Bronchial epithelial cell (primary cell): ENCODE results near the gene TRIM41. TPM values are rescaled to one million over a fixed set of nuclear protein-coding genes. Genes with fewer than 3 reads are reported as not detected.
A peak's percentile ranks its signal among the peaks of the same experiment; 100 is the strongest.

Source experiments
- DNase-seq: peaks from one replicate; pipeline ENCODE4 v3.0.0-alpha.2; 2010; ENCODE audit warnings: low read depth
- FAIRE-seq: peaks from 2 replicates; lab custom pipeline; 2011; peaks lifted over from hg19 to GRCh38; lab: Jason Lieb, UNC
- H3K27me3 ChIP-seq: 2 replicates; pipeline ENCODE4 v1.5.1; 2011; ENCODE audit warnings: low read length; ENCODE audit not compliant: control insufficient read depth, insufficient read depth
- H3K36me3 ChIP-seq: 2 replicates; pipeline ENCODE4 v1.5.1; 2011; ENCODE audit warnings: low read length; ENCODE audit not compliant: control insufficient read depth, insufficient read depth
- H3K4me3 ChIP-seq: 2 replicates; pipeline ENCODE4 v1.5.1; 2011; ENCODE audit warnings: mild to moderate bottlenecking, low read depth, low read length, control low read depth
- CTCF ChIP-seq: IDR thresholded peaks from 2 replicates; pipeline ENCODE4 v1.5.1; 2011; ENCODE audit warnings: mild to moderate bottlenecking, moderate library complexity, low read length, control low read depth, inconsistent platforms; ENCODE audit not compliant: insufficient read depth, severe bottlenecking
- total RNA-seq: library from RNA; depleted of rRNA; stranded (reverse); fragments of >200 nt; gene quantifications from 2 replicates; pipeline ENCODE4 v1.2.1, GENCODE V29; 2014

The TRIM41 gene
- total RNA-seq, 1 donor from 2014 or later = 10.3 TPM

GRCh38 chr5:181223729-181224389 is 778 bp downstream of the TRIM41 start:
- no peak for FAIRE-seq

DNA sequence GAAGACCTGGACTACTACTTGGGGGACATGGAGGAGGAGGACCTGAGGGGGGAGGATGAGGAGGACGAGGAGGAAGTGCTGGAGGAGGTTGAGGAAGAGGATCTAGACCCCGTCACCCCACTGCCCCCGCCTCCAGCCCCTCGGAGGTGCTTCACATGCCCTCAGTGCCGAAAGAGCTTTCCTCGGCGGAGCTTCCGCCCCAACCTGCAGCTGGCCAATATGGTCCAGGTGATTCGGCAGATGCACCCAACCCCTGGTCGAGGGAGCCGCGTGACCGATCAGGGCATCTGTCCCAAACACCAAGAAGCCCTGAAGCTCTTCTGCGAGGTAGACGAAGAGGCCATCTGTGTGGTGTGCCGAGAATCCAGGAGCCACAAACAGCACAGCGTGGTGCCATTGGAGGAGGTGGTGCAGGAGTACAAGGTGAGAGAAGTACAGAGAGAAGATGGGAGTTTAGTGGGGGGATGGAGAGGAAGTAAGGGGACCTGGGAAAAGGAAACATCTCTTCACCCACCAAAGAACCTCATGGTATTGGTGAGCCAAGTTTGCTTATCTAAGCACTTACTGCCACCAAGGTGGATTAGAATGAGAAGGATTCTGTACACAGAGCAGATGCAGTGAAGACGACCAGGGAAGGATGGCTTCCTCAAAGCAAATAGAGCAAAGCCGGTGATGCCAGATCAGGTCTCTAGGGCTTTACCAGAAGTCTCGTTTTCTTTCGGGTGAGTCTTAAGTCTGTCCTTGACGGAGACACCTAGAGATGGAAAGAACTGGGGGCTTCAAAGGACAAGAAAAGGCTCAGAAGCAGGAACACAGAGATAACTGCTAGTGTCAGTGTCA is 1.5 kb downstream of the TRIM41 start:
- DNase-seq (no peak), FAIRE-seq (no peak)
- no peak for TF ChIP-seq CTCF
- Histone ChIP-seq H3K36me3 (peaks cover 3% of the 10 kb centered on the region), H3K4me3 (peak overlapping the region; percentile 69), H3K27me3 (no peaks in the 10 kb centered on the region)

More at GRCh38 chr5:181223729-181224389, 778 bp downstream of the TRIM41 start:
- no peak for DNase-seq
- Histone ChIP-seq H3K4me3 (peak overlapping the region; percentile 69), H3K27me3 (no peaks in the 10 kb centered on the region), H3K36me3 (peaks cover 1% of the 10 kb centered on the region)
- no peak for TF ChIP-seq CTCF

DNA sequence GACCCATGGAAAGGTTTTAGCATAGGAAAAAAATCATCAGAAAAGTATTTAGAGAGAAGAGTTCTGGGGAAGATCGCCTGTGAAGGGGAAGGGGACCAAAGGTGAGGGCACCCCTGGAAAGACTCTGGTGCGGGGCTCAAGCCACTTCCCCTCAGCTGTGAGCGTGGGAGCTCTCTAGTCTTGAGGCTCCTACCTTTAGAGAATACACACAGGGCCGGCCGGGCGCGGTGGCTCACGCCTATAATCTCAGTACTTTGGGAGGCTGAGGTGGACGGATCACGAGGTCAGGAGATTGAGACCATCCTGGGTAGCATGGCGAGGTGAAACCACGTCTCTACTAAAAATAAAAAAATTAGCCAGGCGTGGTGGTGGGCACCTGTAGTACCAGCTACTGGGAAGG is 6.9 kb downstream of the TRIM41 start:
- Histone ChIP-seq H3K4me3 (no peak overlapping the region), H3K27me3 (no peaks in the 10 kb centered on the region), H3K36me3 (peaks cover 7% of the 10 kb centered on the region)
- no peak for DNase-seq
- TF ChIP-seq CTCF = no peak
- no peak for FAIRE-seq

DNA sequence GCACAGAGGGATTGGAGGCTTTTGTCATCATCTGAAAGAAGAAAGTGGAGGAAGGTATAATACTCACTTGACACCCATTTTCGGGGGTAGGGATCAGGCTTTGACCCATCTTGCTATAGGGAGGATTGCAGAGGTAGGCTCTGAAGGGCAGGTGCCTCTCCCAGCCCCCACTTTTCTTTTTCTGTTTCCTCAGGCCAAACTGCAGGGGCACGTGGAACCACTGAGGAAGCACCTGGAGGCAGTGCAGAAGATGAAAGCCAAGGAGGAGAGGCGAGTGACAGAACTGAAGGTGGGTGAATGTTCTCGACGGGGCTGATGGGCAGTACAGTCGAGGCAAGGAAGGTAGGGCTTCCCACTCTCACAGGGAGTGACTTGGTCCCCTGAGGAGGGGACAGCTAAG is 7.5 kb downstream of the TRIM41 start:
- FAIRE-seq = no peak
- DNase-seq = no peak
- H3K36me3 ChIP-seq = peaks cover 7% of the 10 kb centered on the region
- no peak overlapping the region for H3K4me3 ChIP-seq
- no peak for TF ChIP-seq CTCF
- H3K27me3 ChIP-seq = no peaks in the 10 kb centered on the region

- FAIRE-seq = no peak
- no peak for TF ChIP-seq CTCF
- DNase-seq = no peak
- Histone ChIP-seq H3K4me3 (no peak overlapping the region), H3K36me3 (peaks cover 7% of the 10 kb centered on the region), H3K27me3 (no peaks in the 10 kb centered on the region)
Observed at GRCh38 chr5:181231432-181231831, 8.4 kb downstream of the TRIM41 start.
